Stromal cell of bone marrow (primary cell): ENCODE measurements around the gene COQ10B.

ENCODE experiments used
- DNase-seq: peaks from one replicate; pipeline ENCODE4 v3.0.0-alpha.2; 2012; ENCODE audit warnings: low read depth

Gene COQ10B

DNA sequence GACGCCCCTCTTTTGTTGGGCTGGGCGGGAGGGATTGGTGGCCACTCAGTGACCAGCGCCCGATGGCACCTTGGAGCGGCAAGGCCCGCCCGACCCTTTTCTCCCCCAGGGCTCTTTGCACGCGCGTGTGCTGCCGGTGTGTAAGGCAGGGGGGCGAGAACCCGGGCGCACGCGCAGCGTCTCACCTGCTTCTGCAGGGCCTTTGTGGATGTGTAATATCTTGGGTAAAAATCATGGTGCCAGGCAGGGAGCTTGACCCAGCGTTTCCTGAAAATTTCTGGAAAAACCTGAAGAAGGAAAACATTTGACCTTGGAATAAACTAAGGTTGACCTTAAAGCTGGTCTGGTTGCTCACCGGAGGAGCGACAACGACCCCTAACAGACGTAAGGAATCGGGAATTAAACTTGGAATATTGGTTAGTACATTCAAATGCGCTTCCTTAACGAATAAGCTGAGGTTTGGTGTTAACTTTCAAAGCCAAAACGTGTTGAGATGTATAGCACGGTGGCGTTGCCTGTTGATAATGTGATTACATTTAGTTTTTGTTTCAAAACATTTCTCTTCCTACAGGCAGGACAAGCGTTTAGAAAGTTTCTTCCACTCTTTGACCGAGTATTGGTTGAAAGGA, 47.3 kb downstream of the COQ10B start:
- no peak for DNase-seq

- DNase-seq = no peak
Observed at GRCh38 chr2:197502201-197502600, 48.8 kb downstream of the COQ10B start.

DNA sequence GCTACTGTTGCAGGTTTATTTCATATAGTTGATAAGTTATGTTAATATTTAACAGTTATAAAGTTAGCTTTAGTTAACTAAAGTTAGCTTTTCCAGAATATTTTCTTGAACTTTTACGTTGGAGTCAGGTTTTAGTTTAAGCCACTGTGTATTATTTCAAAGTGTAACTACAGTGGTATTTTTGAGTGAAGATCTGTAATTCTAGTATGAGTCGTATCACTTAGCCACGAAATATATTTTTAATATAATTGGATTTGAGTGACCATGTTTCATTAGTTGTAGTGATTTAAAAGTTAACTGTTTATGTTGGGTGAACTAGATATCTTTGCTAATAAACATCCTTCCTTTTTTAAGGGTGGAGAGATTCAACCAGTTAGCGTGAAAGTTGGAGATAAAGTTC, 49.3 kb downstream of the COQ10B start:
- DNase-seq = no peak

DNA sequence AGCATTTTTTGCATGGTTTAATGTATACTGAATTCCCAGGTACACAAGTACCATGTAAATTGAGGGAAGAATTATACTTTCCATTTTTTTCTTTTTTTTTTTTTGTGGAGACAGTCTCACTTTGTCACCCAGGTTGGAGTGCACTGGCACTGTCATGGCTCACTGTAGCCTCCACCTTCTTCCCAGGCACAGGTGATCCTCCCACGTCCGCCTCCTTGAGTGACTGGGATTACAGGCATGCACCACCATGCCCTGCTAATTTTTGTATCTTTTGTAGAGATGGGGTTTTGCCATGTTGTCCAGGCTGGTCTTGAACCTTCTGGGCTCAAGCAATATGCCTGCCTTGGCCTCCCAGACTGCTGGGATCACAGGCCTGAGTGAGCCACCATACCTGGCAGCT, 50.6 kb downstream of the COQ10B start:
- DNase-seq = no peak

- DNase-seq = no peak
Observed at GRCh38 chr2:197504512-197504911, 51.2 kb downstream of the COQ10B start.

- no peak for DNase-seq
Observed at GRCh38 chr2:197506658-197507057, 53.3 kb downstream of the COQ10B start.

DNA sequence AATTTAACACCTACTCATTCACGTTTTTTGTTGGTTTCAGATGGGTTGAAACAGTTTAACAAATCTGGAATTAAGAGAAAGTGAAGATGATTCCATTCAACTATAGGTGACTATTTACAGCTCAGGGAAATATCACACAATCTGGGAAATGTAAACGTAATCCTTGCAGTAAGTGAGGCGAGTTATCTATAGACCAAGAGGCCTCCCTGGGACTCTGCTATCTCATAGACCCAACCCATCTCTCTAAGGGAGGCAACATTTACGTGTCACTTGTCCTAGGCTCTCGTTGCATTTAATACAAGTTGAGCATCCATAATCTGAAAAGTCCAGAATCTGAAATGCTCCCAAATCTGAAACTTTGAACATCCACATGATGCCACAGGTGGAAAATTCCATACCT, 60.6 kb downstream of the COQ10B start:
- no peak for DNase-seq

GRCh38 chr2:197514754-197515153, 61.4 kb downstream of the COQ10B start:
- no peak for DNase-seq

DNA sequence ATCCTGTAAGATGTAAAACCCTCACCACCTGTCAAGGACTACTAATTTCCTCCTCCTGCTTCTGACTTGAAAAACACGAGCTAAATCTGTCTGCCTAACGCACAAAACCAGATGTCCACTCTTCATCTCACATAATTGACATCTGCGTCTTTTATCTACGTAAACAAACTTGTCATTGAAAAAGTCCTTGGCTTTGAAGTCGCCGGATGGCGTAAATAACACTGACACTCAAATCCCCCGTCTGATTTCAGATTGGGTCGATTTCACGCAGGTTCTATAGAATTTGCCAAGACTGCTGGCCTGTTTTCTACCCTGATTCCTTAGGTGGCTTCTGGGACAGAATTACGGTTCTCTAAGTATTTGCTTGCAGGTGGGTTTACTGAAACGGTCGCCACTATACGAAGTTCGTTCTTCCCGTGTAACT, 62.0 kb downstream of the COQ10B start:
- DNase-seq = no peak

DNA sequence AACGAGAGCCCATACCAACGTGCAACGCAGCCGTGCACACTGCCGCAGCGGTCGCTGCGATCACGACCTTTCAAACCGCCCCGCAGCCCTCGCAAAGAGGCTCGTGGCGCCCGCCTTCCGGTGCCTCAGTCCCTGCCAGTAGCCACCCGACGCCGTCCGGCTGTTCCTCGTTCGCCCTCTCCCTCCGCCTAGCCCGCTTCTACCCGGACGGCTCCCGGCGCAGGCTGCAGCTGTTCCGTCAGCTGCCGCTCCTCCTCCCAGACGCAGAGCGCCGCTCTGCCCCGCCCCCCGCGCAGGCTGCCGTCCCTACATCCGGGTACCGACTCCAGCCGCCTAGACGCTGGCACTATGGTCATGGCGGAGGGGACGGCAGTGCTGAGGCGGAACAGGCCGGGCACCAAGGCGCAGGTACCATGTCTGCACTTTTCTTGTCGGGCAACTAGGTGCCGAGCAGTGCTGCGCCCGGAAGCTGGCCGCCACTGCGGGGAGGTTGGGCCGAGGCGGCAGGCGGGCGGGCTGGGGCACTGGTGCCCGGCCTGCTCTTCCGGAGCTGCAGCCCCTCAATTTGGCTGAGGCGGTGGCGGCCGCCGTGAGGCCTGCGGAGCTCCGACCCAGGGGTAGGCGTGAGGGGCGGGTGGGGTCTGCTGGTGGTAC, 62.5 kb downstream of the COQ10B start, which contains the start of gene MOB4:
TSS of gene MOB4 (plus strand) at position 328 of the 654 bp plus-strand sequence. CDS start at position 349, 21 bp downstream.
- DNase-seq = peak; percentile 86

GRCh38 chr2:197516393-197516761, 63.0 kb downstream of the COQ10B start:
- no peak for DNase-seq

GRCh38 chr2:197517150-197517549, 63.8 kb downstream of the COQ10B start:
- DNase-seq = no peak
